ENCODE measurements around the gene HDAC6.

The HDAC6 gene

DNA sequence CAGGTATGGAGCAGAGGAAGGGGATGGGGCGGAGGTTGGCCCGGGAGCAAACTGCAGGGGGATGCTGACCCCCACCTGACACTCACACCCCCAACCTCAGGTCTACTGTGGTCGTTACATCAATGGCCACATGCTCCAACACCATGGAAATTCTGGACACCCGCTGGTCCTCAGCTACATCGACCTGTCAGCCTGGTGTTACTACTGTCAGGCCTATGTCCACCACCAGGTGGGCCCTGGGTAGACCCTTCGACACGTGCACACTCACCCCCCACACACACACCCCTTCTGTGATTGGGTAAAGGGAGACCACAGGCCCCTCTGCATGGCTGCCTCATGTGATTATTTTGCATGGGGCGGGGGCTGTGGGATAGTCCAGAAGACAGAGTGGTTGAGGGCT, 22.2 kb downstream of the HDAC6 start:
- no peak overlapping the region for H3K27ac ChIP-seq
- H3K36me3 ChIP-seq (ENCODE audit: control insufficient read depth, insufficient read depth, low read length) = no peaks in the 10 kb centered on the region
- H3K9me3 ChIP-seq (ENCODE audit: control insufficient read depth, low read length) = no peaks in the 10 kb centered on the region
- H2AFZ ChIP-seq = no peak overlapping the region
- no peak overlapping the region for H3K4me2 ChIP-seq (ENCODE audit: low read length)
- no peak overlapping the region for H3K9ac ChIP-seq
- TF ChIP-seq, protein P1, sequence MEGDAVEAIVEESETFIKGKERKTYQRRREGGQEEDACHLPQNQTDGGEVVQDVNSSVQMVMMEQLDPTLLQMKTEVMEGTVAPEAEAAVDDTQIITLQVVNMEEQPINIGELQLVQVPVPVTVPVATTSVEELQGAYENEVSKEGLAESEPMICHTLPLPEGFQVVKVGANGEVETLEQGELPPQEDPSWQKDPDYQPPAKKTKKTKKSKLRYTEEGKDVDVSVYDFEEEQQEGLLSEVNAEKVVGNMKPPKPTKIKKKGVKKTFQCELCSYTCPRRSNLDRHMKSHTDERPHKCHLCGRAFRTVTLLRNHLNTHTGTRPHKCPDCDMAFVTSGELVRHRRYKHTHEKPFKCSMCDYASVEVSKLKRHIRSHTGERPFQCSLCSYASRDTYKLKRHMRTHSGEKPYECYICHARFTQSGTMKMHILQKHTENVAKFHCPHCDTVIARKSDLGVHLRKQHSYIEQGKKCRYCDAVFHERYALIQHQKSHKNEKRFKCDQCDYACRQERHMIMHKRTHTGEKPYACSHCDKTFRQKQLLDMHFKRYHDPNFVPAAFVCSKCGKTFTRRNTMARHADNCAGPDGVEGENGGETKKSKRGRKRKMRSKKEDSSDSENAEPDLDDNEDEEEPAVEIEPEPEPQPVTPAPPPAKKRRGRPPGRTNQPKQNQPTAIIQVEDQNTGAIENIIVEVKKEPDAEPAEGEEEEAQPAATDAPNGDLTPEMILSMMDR (IDR thresholded peaks at IDR 0.05) = no peak
- H3K4me3 ChIP-seq (ENCODE audit: low read depth, low read length) = no peak overlapping the region
- no peaks in the 10 kb centered on the region for H3K27me3 ChIP-seq (ENCODE audit: control insufficient read depth, insufficient read depth, low read length)
- no peaks in the 10 kb centered on the region for H3K4me1 ChIP-seq
- no peaks in the 10 kb centered on the region for H3K79me2 ChIP-seq

DNA sequence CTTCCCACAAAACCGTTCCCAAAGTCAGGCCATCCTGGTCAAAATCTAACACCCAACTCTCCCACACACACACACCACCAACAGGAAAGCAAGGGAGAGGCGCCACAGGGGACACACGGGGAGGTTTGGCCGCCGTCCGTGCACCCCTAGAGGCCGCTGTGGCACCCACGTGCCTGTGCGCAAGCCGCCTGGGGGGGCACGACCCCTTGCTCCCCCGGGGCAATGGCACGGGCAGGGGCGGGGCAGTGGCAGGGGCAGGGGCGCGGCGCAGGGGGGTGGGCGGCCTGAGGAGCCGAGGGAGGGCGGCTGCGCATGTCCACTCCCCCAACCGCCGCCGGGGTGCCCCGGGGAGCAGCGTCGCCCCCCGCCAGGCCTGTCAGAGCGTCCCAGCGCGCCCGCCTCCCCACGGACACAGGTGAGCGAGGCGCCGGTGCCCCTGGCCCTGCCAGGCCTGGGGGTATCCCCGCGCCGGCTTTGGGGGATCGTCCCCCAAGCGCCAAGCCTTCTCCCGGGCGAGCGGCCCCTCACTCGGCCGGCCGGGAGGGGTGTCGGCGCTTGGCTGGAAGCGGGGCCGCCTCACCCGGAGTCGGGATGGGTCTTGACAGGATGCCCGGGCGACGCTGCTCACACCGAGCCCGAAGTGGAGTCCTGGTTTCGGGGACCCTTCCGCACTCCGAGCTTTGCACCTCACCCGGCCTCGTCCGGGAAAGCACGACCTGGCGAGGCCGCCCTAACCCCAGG, 24.4 kb downstream of the HDAC6 start, which contains the start of gene ERAS:
Gene ERAS, plus strand, starts transcription at position 379 of the 741 bp plus-strand sequence. CDS start 2,611 bp downstream, outside the sequence.
- H3K9ac ChIP-seq = no peak within 1 kb of the TSS
- H3K79me2 ChIP-seq = no peaks in the 10 kb centered on the region
- H3K4me1 ChIP-seq = no peaks in the 10 kb centered on the region
- H3K4me2 ChIP-seq (ENCODE audit: low read length) = no peak within 1 kb of the TSS
- no peaks in the 10 kb centered on the region for H3K9me3 ChIP-seq (ENCODE audit: control insufficient read depth, low read length)
- TF ChIP-seq, protein P1 (IDR thresholded peaks at IDR 0.05) = no peak
- no peak within 1 kb of the TSS for H3K27ac ChIP-seq
- H3K27me3 ChIP-seq (ENCODE audit: control insufficient read depth, insufficient read depth, low read length) = no peaks in the 10 kb centered on the region
- H3K4me3 ChIP-seq (ENCODE audit: low read depth, low read length) = no peak within 1 kb of the TSS
- no peaks in the 10 kb centered on the region for H3K36me3 ChIP-seq (ENCODE audit: control insufficient read depth, insufficient read depth, low read length)
- no peak within 1 kb of the TSS for H2AFZ ChIP-seq

DNA sequence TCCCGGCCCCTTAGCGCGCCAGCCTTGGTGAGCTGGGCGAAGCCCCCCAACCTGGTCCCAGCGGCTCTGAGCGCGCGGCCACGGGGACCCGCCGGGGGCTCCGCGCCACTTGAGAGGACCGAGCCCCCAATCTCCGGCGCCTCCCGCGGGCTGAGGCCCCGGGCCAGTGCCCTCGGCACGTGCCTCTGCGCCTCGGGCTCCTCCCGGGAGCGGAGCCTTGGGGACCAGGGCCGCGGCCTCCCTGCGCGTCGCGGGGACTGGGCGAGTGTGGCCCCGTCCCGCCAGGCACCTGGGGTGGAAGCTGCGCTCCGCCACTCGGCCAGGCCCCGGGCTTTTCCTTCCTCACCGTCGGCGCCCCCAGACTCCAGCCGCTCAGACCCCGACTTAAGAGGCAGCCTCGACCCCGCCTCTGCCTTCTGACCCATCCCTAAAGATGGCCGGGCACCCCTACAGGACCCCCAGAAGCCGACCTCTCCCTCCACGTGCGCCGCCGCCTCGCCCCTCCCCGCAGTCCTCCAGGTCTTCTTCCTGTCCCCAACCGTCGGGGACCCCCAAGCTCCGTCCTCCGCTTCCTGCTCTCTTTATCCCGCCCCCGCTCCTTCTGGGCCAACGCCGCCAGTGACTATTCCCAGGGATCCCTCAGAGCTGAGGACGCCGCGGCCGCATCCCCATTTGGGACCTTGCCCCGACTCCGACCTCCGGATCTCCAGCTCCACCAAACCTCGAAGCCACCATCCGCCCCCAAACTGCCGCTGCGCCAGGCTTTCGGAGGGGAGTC, 25.2 kb downstream of the HDAC6 start:
- H3K4me3 ChIP-seq (ENCODE audit: low read depth, low read length) = no peak overlapping the region
- TF ChIP-seq, protein P1 (IDR thresholded peaks at IDR 0.05) = no peak
- no peak overlapping the region for H3K4me2 ChIP-seq (ENCODE audit: low read length)
- H2AFZ ChIP-seq = no peak overlapping the region
- H3K79me2 ChIP-seq = no peaks in the 10 kb centered on the region
- no peak overlapping the region for H3K9ac ChIP-seq
- no peaks in the 10 kb centered on the region for H3K36me3 ChIP-seq (ENCODE audit: control insufficient read depth, insufficient read depth, low read length)
- H3K4me1 ChIP-seq = no peaks in the 10 kb centered on the region
- H3K27ac ChIP-seq = no peak overlapping the region
- no peaks in the 10 kb centered on the region for H3K9me3 ChIP-seq (ENCODE audit: control insufficient read depth, low read length)
- no peaks in the 10 kb centered on the region for H3K27me3 ChIP-seq (ENCODE audit: control insufficient read depth, insufficient read depth, low read length)

DNA sequence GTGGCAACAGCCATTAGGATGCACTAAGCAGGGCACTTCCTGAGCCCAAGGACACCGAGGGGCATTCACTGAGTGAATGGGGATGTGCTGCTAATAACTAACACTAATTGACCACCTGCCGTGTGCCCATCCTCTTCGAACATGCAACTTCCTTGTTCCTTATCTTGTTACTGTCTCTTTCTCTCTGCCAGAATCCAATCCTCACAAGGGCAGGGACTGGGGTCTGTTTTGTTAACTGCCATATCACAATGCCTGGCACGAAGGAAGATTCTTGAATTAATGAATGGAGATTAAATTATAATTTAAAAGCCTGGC, 25.7 kb downstream of the HDAC6 start:
- TF ChIP-seq, protein P1 (IDR thresholded peaks at IDR 0.05) = no peak
- no peaks in the 10 kb centered on the region for H3K27me3 ChIP-seq (ENCODE audit: control insufficient read depth, insufficient read depth, low read length)
- no peak overlapping the region for H3K4me3 ChIP-seq (ENCODE audit: low read depth, low read length)
- H3K79me2 ChIP-seq = no peaks in the 10 kb centered on the region
- no peak overlapping the region for H3K9ac ChIP-seq
- no peaks in the 10 kb centered on the region for H3K4me1 ChIP-seq
- H3K27ac ChIP-seq = no peak overlapping the region
- no peaks in the 10 kb centered on the region for H3K9me3 ChIP-seq (ENCODE audit: control insufficient read depth, low read length)
- no peak overlapping the region for H2AFZ ChIP-seq
- H3K36me3 ChIP-seq (ENCODE audit: control insufficient read depth, insufficient read depth, low read length) = no peaks in the 10 kb centered on the region
- no peak overlapping the region for H3K4me2 ChIP-seq (ENCODE audit: low read length)
